ENCODE results near the gene SCNN1B.

- TF ChIP-seq CTCF (IDR thresholded peaks at IDR 0.05 in 8 of 11, conservative IDR thresholded peaks at IDR 0.05 in 3 of 11) (no peak), POLR2A (IDR thresholded peaks at IDR 0.05) (no peak)
These were observed 35.9 kb downstream of the SCNN1B start for GRCh38 chr16:23337836-23338550.

Measured in spleen (tissue), 7 donors.